Mesothelial cell of epicardium (in vitro differentiated cells): ENCODE results near the gene PAX2. TPM values are rescaled to one million over a fixed set of nuclear protein-coding genes. Genes with fewer than 3 reads are reported as not detected.

Experiments used
- DNase-seq, 2 experiments: peaks; one replicate each; pipeline ENCODE4 v3.0.0; 2021; ENCODE audit warnings: low spot score in 2 of 2; ENCODE audit not compliant: unreplicated experiment in 2 of 2
- H3K27ac Mint-ChIP-seq: 2 replicates; pipeline ENCODE4 v1.8.0; 2021; ENCODE audit warnings: mixed read lengths
- H3K27me3 Mint-ChIP-seq: 2 replicates; pipeline ENCODE4 v1.8.0; 2021; ENCODE audit warnings: low read depth, mixed read lengths
- H3K36me3 Mint-ChIP-seq: 2 replicates; pipeline ENCODE4 v1.8.0; 2021; ENCODE audit warnings: mixed read lengths
- H3K4me1 Mint-ChIP-seq: 2 replicates; pipeline ENCODE4 v1.8.0; 2021; ENCODE audit warnings: mixed read lengths
- H3K4me3 Mint-ChIP-seq: 2 replicates; pipeline ENCODE4 v1.8.0; 2021; ENCODE audit warnings: mild to moderate bottlenecking, moderate library complexity, mixed read lengths
- H3K9me3 Mint-ChIP-seq: 2 replicates; pipeline ENCODE4 v1.8.0; 2021; ENCODE audit warnings: mixed read lengths
- CTCF ChIP-seq: fragments of 200-600 bp; sonication (generic); IDR thresholded peaks from one replicate; pipeline ENCODE4 v1.5.0; 2021; ENCODE audit warnings: antibody characterized with exemption; ENCODE audit not compliant: unreplicated experiment
- total RNA-seq: library from RNA; stranded (reverse); gene quantifications from 3 replicates; pipeline ENCODE4 v1.2.1, GENCODE V29; 2021

Gene PAX2
- total RNA-seq, 1 donor from 2014 or later, result not detected

DNA sequence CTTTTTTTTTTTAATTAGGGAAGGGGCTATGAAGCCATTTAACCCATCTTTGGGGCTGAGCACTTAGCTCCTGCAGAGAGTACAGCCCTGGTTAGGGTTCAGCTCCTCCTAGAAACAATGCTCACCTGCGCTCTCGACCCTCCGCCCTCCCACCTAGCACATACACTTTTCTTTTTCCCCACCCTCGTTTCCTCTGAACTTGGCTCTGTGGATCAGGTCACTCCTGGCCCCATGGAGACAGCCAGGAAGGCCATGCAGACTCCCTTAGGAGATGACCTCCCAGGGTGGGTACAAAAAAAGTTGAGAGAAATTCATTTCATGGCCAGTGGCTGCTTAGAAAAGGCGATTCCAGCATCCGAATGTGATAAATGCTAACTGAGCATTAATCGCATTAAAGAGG is 15.8 kb downstream of the PAX2 start:
- H3K9me3 Mint-ChIP-seq, result no peaks in the 10 kb centered on the region
- H3K4me3 Mint-ChIP-seq, result no peak overlapping the region
- H3K27ac Mint-ChIP-seq, result no peak overlapping the region
- no peak for TF ChIP-seq CTCF
- H3K4me1 Mint-ChIP-seq, result no peaks in the 10 kb centered on the region
- H3K36me3 Mint-ChIP-seq, result no peaks in the 10 kb centered on the region
- peaks cover 95% of the 10 kb centered on the region for H3K27me3 Mint-ChIP-seq
- no peak for DNase-seq

GRCh38 chr10:100763043-100763747 is 17.8 kb downstream of the PAX2 start:
- no peaks in the 10 kb centered on the region for H3K9me3 Mint-ChIP-seq
- TF ChIP-seq CTCF, result no peak
- no peak for DNase-seq
- H3K4me3 Mint-ChIP-seq, result no peak overlapping the region
- no peaks in the 10 kb centered on the region for H3K36me3 Mint-ChIP-seq
- H3K27me3 Mint-ChIP-seq, result peaks cover 95% of the 10 kb centered on the region
- no peaks in the 10 kb centered on the region for H3K4me1 Mint-ChIP-seq
- H3K27ac Mint-ChIP-seq, result no peak overlapping the region

- no peak for DNase-seq
- no peaks in the 10 kb centered on the region for H3K36me3 Mint-ChIP-seq
- no peak overlapping the region for H3K27ac Mint-ChIP-seq
- no peak for TF ChIP-seq CTCF
- H3K27me3 Mint-ChIP-seq, result peaks cover 85% of the 10 kb centered on the region
- no peaks in the 10 kb centered on the region for H3K4me1 Mint-ChIP-seq
- H3K4me3 Mint-ChIP-seq, result no peak overlapping the region
- no peaks in the 10 kb centered on the region for H3K9me3 Mint-ChIP-seq
Measured at GRCh38 chr10:100766693-100767421, 21.5 kb downstream of the PAX2 start.

DNA sequence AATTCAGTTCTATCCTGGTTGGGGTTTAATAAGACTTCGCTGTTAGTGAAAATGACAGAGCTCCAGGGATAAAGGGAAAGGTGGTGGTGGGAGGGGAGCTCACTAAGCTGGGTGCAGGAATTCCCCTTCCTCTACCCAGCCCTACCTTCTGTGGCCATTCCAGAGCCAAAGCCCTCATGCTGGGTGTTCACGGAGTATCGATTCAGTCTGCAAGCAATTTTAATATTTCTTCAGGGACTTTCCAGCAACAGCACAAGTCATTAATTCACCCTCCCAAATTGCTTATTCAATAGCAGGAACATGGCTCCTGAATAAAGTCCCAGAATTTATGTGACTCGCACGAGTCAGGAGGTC is 22.0 kb downstream of the PAX2 start:
- H3K4me3 Mint-ChIP-seq, result no peak overlapping the region
- no peak for TF ChIP-seq CTCF
- H3K36me3 Mint-ChIP-seq, result no peaks in the 10 kb centered on the region
- no peak for DNase-seq
- no peak overlapping the region for H3K27ac Mint-ChIP-seq
- no peaks in the 10 kb centered on the region for H3K4me1 Mint-ChIP-seq
- no peaks in the 10 kb centered on the region for H3K9me3 Mint-ChIP-seq
- H3K27me3 Mint-ChIP-seq, result peaks cover 84% of the 10 kb centered on the region

GRCh38 chr10:100769481-100769880 is 24.1 kb downstream of the PAX2 start:
- Mint-ChIP-seq H3K27me3 (peaks cover 86% of the 10 kb centered on the region), H3K9me3 (no peaks in the 10 kb centered on the region), H3K4me3 (no peak overlapping the region), H3K36me3 (no peaks in the 10 kb centered on the region), H3K4me1 (no peaks in the 10 kb centered on the region), H3K27ac (no peak overlapping the region)
- DNase-seq, result no peak
- no peak for TF ChIP-seq CTCF
